Measurements from ENCODE around the gene GRXCR1.

Gene GRXCR1

DNA sequence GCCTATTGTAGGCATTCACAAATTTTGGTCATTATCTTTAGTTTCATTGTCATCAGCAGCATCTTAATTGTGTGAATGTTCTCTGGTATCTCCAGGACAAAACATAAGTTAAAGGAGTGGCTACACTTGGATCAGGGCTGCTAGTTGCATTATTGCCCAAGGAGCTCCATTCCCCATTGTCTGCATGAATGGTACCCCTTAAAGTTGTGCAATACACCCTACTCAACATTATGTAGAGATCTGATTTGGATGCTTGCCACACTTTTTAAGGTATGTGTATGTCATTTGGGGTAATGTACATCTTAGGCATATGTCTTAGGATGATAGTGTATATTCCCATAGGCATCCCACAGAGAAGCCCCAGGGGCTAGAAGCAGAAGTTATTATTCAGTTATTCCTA, 2.9 kb downstream of the GRXCR1 start:
- H3K4me1 ChIP-seq (ENCODE audit: insufficient read depth, low read length): no peaks in the 10 kb centered on the region
- H3K36me3 ChIP-seq (ENCODE audit: insufficient read depth, low read length): no peaks in the 10 kb centered on the region
- no peaks in the 10 kb centered on the region for H3K27me3 ChIP-seq (ENCODE audit: insufficient read depth, low read length)
- no peaks in the 10 kb centered on the region for H3K9me3 ChIP-seq (ENCODE audit: insufficient read depth, low read depth, low read length)
- no peak overlapping the region for H3K4me3 ChIP-seq (ENCODE audit: low read length)
- no peak overlapping the region for H3K9ac ChIP-seq (ENCODE audit: low read depth, low read length)
- no peak overlapping the region for H3K27ac ChIP-seq (ENCODE audit: low read depth, low read length)

DNA sequence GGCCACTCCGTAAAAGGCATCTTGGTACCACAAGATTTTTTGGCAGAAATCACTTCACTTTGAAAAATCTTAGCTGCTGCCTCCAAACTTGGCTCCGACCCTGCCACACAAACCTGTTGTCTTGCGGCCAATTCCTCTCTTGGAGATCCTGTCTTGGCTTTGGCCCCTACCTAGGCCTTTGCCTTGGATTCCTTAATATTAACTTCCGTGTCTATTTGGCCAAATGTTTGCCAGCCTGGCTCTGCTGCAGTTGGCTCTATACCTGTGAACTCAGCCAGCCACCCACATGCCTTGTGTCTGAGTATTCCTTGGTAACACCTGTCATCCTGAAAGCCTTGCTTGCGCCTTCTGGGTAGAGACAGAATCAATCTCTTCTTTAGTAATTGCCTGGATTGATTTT, 12.5 kb downstream of the GRXCR1 start:
- no peak overlapping the region for H3K9ac ChIP-seq (ENCODE audit: low read depth, low read length)
- no peak overlapping the region for H3K27ac ChIP-seq (ENCODE audit: low read depth, low read length)
- 95% methylated on average over 5 of the region's 5 CpGs for WGBS
- H3K9me3 ChIP-seq (ENCODE audit: insufficient read depth, low read depth, low read length): no peaks in the 10 kb centered on the region
- no peaks in the 10 kb centered on the region for H3K4me1 ChIP-seq (ENCODE audit: insufficient read depth, low read length)
- no peak overlapping the region for H3K4me3 ChIP-seq (ENCODE audit: low read length)
- no peaks in the 10 kb centered on the region for H3K36me3 ChIP-seq (ENCODE audit: insufficient read depth, low read length)
- H3K27me3 ChIP-seq (ENCODE audit: insufficient read depth, low read length): no peaks in the 10 kb centered on the region

- Histone ChIP-seq H3K4me1 (ENCODE audit: insufficient read depth, low read length) (no peaks in the 10 kb centered on the region), H3K9me3 (ENCODE audit: insufficient read depth, low read depth, low read length) (no peaks in the 10 kb centered on the region), H3K27ac (ENCODE audit: low read depth, low read length) (no peak overlapping the region), H3K9ac (ENCODE audit: low read depth, low read length) (no peak overlapping the region), H3K27me3 (ENCODE audit: insufficient read depth, low read length) (no peaks in the 10 kb centered on the region), H3K4me3 (ENCODE audit: low read length) (no peak overlapping the region), H3K36me3 (ENCODE audit: insufficient read depth, low read length) (no peaks in the 10 kb centered on the region)
- 96% methylated on average over 3 of the region's 3 CpGs for WGBS
These were observed 13.1 kb downstream of the GRXCR1 start for GRCh38 chr4:42905591-42905990.

GRCh38 chr4:42906341-42906740, 13.8 kb downstream of the GRXCR1 start:
- H3K9me3 ChIP-seq (ENCODE audit: insufficient read depth, low read depth, low read length): no peaks in the 10 kb centered on the region
- no peaks in the 10 kb centered on the region for H3K36me3 ChIP-seq (ENCODE audit: insufficient read depth, low read length)
- no peak overlapping the region for H3K4me3 ChIP-seq (ENCODE audit: low read length)
- no peak overlapping the region for H3K27ac ChIP-seq (ENCODE audit: low read depth, low read length)
- no peak overlapping the region for H3K9ac ChIP-seq (ENCODE audit: low read depth, low read length)
- no peaks in the 10 kb centered on the region for H3K27me3 ChIP-seq (ENCODE audit: insufficient read depth, low read length)
- WGBS: 95% methylated on average over 1 of the region's 1 CpG
- H3K4me1 ChIP-seq (ENCODE audit: insufficient read depth, low read length): no peaks in the 10 kb centered on the region

DNA sequence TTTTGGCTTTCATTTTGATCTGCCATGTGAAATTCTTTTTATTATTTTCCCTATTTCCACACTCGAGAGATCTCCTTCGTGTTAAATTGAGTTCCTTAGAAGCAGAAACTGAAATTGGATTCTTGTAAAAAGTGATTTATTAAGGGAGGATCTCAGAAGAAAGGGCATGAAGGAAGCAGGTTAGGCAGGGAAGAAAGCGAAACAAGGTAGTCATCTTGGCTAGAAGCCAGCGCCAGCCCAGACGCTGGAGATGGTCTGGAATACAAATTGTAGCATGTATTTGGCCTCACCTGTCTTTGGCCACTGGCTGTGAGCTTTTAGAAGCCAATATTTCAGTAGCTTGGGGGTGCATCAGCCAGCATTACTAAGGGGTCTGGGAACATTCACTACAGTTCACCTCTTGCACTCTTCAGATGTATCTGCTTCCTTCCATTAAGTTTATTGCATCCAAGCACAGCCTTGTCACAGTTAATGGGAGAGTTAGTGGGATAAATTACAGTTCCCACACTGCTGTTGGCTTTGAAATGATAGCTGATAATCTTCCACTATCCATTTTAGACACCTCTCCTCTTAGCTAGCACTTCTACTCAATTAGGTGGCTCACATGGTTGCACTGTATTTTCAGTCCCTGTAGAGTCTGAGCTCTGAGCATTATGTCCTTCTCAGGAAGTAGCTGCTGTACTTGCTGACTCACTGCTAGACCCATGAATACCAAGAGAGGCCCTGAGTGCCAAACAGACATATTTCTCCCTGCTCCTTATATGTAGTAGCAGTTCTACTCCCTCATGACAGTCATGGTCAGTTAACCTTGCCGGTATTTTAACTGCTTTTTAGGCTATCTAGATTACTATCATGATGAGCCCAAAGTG, 14.6 kb downstream of the GRXCR1 start:
- no peaks in the 10 kb centered on the region for H3K4me1 ChIP-seq (ENCODE audit: insufficient read depth, low read length)
- H3K27me3 ChIP-seq (ENCODE audit: insufficient read depth, low read length): no peaks in the 10 kb centered on the region
- H3K36me3 ChIP-seq (ENCODE audit: insufficient read depth, low read length): no peaks in the 10 kb centered on the region
- no peak overlapping the region for H3K9ac ChIP-seq (ENCODE audit: low read depth, low read length)
- no peak overlapping the region for H3K4me3 ChIP-seq (ENCODE audit: low read length)
- no peak overlapping the region for H3K27ac ChIP-seq (ENCODE audit: low read depth, low read length)
- 95% methylated on average over 6 of the region's 6 CpGs for WGBS
- no peaks in the 10 kb centered on the region for H3K9me3 ChIP-seq (ENCODE audit: insufficient read depth, low read depth, low read length)

- Histone ChIP-seq H3K27me3 (ENCODE audit: insufficient read depth, low read length) (no peaks in the 10 kb centered on the region), H3K9me3 (ENCODE audit: insufficient read depth, low read depth, low read length) (no peaks in the 10 kb centered on the region), H3K9ac (ENCODE audit: low read depth, low read length) (no peak overlapping the region), H3K4me3 (ENCODE audit: low read length) (no peak overlapping the region), H3K4me1 (ENCODE audit: insufficient read depth, low read length) (no peaks in the 10 kb centered on the region), H3K27ac (ENCODE audit: low read depth, low read length) (no peak overlapping the region), H3K36me3 (ENCODE audit: insufficient read depth, low read length) (no peaks in the 10 kb centered on the region)
- 90% methylated on average over 5 of the region's 5 CpGs for WGBS
These were observed 17.9 kb downstream of the GRXCR1 start for GRCh38 chr4:42910459-42910858.

DNA sequence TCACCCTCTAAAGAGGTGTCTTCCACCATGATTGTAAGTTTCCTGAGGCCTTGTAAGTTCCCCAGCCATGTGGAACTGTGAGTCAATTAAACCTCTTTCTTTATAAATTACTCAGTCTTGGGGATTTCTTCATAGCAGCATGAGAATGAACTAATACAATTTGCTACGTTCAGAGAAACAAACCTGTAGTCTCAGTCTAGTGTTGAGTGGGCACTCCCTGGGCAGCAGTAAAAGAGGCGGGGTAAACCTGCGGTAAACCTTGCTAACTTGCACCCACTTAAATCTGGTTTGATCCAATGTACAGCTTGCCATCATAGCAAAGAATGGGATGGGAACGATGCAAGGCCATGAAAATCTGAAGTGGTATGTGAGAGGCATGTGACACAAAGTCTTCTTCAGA, 22.4 kb downstream of the GRXCR1 start:
- H3K9ac ChIP-seq (ENCODE audit: low read depth, low read length): no peak overlapping the region
- H3K27me3 ChIP-seq (ENCODE audit: insufficient read depth, low read length): no peaks in the 10 kb centered on the region
- H3K4me3 ChIP-seq (ENCODE audit: low read length): no peak overlapping the region
- H3K36me3 ChIP-seq (ENCODE audit: insufficient read depth, low read length): no peaks in the 10 kb centered on the region
- WGBS: 91% methylated on average over 4 of the region's 4 CpGs
- no peaks in the 10 kb centered on the region for H3K4me1 ChIP-seq (ENCODE audit: insufficient read depth, low read length)
- H3K27ac ChIP-seq (ENCODE audit: low read depth, low read length): no peak overlapping the region
- no peaks in the 10 kb centered on the region for H3K9me3 ChIP-seq (ENCODE audit: insufficient read depth, low read depth, low read length)

- Histone ChIP-seq H3K27ac (ENCODE audit: low read depth, low read length) (no peak overlapping the region), H3K4me1 (ENCODE audit: insufficient read depth, low read length) (no peaks in the 10 kb centered on the region), H3K9me3 (ENCODE audit: insufficient read depth, low read depth, low read length) (no peaks in the 10 kb centered on the region), H3K36me3 (ENCODE audit: insufficient read depth, low read length) (no peaks in the 10 kb centered on the region), H3K4me3 (ENCODE audit: low read length) (no peak overlapping the region), H3K27me3 (ENCODE audit: insufficient read depth, low read length) (no peaks in the 10 kb centered on the region), H3K9ac (ENCODE audit: low read depth, low read length) (no peak overlapping the region)
- 80% methylated on average over 1 of the region's 1 CpG for whole genome bisulfite sequencing
These were observed 23.0 kb downstream of the GRXCR1 start for GRCh38 chr4:42915484-42915883.

DNA sequence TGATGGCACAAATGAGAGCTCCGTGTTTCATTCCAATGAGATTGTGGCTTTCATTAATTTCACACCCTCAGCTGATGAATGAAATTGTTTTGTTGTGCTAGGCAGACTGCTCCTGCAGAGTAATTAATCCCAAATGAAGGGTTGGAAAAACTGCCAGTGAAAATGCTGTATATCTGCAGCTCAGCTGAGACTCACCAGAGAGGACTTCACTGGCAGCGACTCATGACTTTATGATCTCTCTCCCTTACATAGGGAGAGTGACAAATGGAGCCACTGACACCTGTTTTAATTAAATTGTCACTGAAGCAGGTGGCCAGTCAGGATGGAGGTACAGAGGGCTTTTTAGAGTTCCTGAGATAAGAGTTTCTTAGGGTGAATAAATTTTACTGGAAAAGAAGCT, 24.8 kb downstream of the GRXCR1 start:
- H3K9ac ChIP-seq (ENCODE audit: low read depth, low read length): no peak overlapping the region
- H3K27ac ChIP-seq (ENCODE audit: low read depth, low read length): no peak overlapping the region
- H3K36me3 ChIP-seq (ENCODE audit: insufficient read depth, low read length): no peaks in the 10 kb centered on the region
- H3K4me1 ChIP-seq (ENCODE audit: insufficient read depth, low read length): no peaks in the 10 kb centered on the region
- no peaks in the 10 kb centered on the region for H3K9me3 ChIP-seq (ENCODE audit: insufficient read depth, low read depth, low read length)
- H3K27me3 ChIP-seq (ENCODE audit: insufficient read depth, low read length): no peaks in the 10 kb centered on the region
- WGBS: 96% methylated on average over 2 of the region's 2 CpGs
- no peak overlapping the region for H3K4me3 ChIP-seq (ENCODE audit: low read length)

GRCh38 chr4:42923431-42923830, 30.9 kb downstream of the GRXCR1 start:
- H3K27me3 ChIP-seq (ENCODE audit: insufficient read depth, low read length): no peaks in the 10 kb centered on the region
- H3K36me3 ChIP-seq (ENCODE audit: insufficient read depth, low read length): no peaks in the 10 kb centered on the region
- H3K4me3 ChIP-seq (ENCODE audit: low read length): no peak overlapping the region
- H3K27ac ChIP-seq (ENCODE audit: low read depth, low read length): no peak overlapping the region
- no peaks in the 10 kb centered on the region for H3K9me3 ChIP-seq (ENCODE audit: insufficient read depth, low read depth, low read length)
- H3K4me1 ChIP-seq (ENCODE audit: insufficient read depth, low read length): no peaks in the 10 kb centered on the region
- H3K9ac ChIP-seq (ENCODE audit: low read depth, low read length): no peak overlapping the region

GRCh38 chr4:42925921-42926320, 33.4 kb downstream of the GRXCR1 start:
- Histone ChIP-seq H3K9ac (ENCODE audit: low read depth, low read length) (no peak overlapping the region), H3K4me1 (ENCODE audit: insufficient read depth, low read length) (no peaks in the 10 kb centered on the region), H3K4me3 (ENCODE audit: low read length) (no peak overlapping the region), H3K9me3 (ENCODE audit: insufficient read depth, low read depth, low read length) (no peaks in the 10 kb centered on the region), H3K27ac (ENCODE audit: low read depth, low read length) (no peak overlapping the region), H3K27me3 (ENCODE audit: insufficient read depth, low read length) (no peaks in the 10 kb centered on the region), H3K36me3 (ENCODE audit: insufficient read depth, low read length) (no peaks in the 10 kb centered on the region)
- 93% methylated on average over 3 of the region's 3 CpGs for WGBS

GRCh38 chr4:42927946-42928345, 35.4 kb downstream of the GRXCR1 start:
- Histone ChIP-seq H3K36me3 (ENCODE audit: insufficient read depth, low read length) (no peaks in the 10 kb centered on the region), H3K27ac (ENCODE audit: low read depth, low read length) (no peak overlapping the region), H3K4me3 (ENCODE audit: low read length) (no peak overlapping the region), H3K9ac (ENCODE audit: low read depth, low read length) (no peak overlapping the region), H3K4me1 (ENCODE audit: insufficient read depth, low read length) (no peaks in the 10 kb centered on the region), H3K9me3 (ENCODE audit: insufficient read depth, low read depth, low read length) (no peaks in the 10 kb centered on the region), H3K27me3 (ENCODE audit: insufficient read depth, low read length) (no peaks in the 10 kb centered on the region)
- 92% methylated on average over 2 of the region's 3 CpGs for WGBS
